ENCODE data around the gene DNAH7. TPM values are rescaled to one million over a fixed set of nuclear protein-coding genes. Genes with fewer than 3 reads are reported as not detected.

DNAH7 gene
- total RNA-seq, 1 donor from 2014 or later = 0.21 TPM

GRCh38 chr2:195848119-195848899 lies 220.3 kb downstream of the DNAH7 start:
- H3K4me1 ChIP-seq = no peaks in the 10 kb centered on the region
- H3K4me3 ChIP-seq = no peak overlapping the region
- no peak overlapping the region for H3K27ac ChIP-seq
- no peak for TF ChIP-seq CTCF (IDR thresholded peaks at IDR 0.05)
- no peaks in the 10 kb centered on the region for H3K9me3 ChIP-seq
- intact Hi-C loops (cut with DNase I) = no loop called here
- no peak for DNase-seq (ENCODE audit: low spot score in 2 of 2)
- H3K27me3 ChIP-seq = no peaks in the 10 kb centered on the region
- no peaks in the 10 kb centered on the region for H3K36me3 ChIP-seq

GRCh38 chr2:195842932-195843331 lies 225.7 kb downstream of the DNAH7 start:
- no peak for TF ChIP-seq CTCF (IDR thresholded peaks at IDR 0.05)
- Histone ChIP-seq H3K4me1 (no peaks in the 10 kb centered on the region), H3K27me3 (no peaks in the 10 kb centered on the region), H3K9me3 (no peaks in the 10 kb centered on the region), H3K4me3 (no peak overlapping the region), H3K27ac (no peak overlapping the region), H3K36me3 (no peaks in the 10 kb centered on the region)
- no peak for DNase-seq (ENCODE audit: low spot score in 2 of 2)
- intact Hi-C loops (cut with DNase I) = no loop called here

GRCh38 chr2:195838002-195838401 lies 230.6 kb downstream of the DNAH7 start:
- H3K27me3 ChIP-seq = no peaks in the 10 kb centered on the region
- intact Hi-C loops (cut with DNase I) = no loop called here

GRCh38 chr2:195836002-195836401 lies 232.6 kb downstream of the DNAH7 start:
- Histone ChIP-seq H3K36me3 (no peaks in the 10 kb centered on the region), H3K27ac (no peak overlapping the region), H3K9me3 (no peaks in the 10 kb centered on the region), H3K27me3 (no peaks in the 10 kb centered on the region), H3K4me3 (no peak overlapping the region), H3K4me1 (no peaks in the 10 kb centered on the region)
- intact Hi-C loops (cut with DNase I) = no loop called here
- no peak for DNase-seq (ENCODE audit: low spot score in 2 of 2)
- TF ChIP-seq CTCF (IDR thresholded peaks at IDR 0.05) = no peak

More at GRCh38 chr2:195838002-195838401, 230.6 kb downstream of the DNAH7 start:
- TF ChIP-seq CTCF (IDR thresholded peaks at IDR 0.05) = no peak
- Histone ChIP-seq H3K9me3 (no peaks in the 10 kb centered on the region), H3K4me3 (no peak overlapping the region), H3K27ac (no peak overlapping the region), H3K4me1 (no peaks in the 10 kb centered on the region), H3K36me3 (no peaks in the 10 kb centered on the region)
- no peak for DNase-seq (ENCODE audit: low spot score in 2 of 2)

- Histone ChIP-seq H3K27ac (no peak overlapping the region), H3K36me3 (no peaks in the 10 kb centered on the region), H3K4me3 (no peak overlapping the region), H3K27me3 (no peaks in the 10 kb centered on the region), H3K9me3 (no peaks in the 10 kb centered on the region), H3K4me1 (no peaks in the 10 kb centered on the region)
- no peak for DNase-seq (ENCODE audit: low spot score in 2 of 2)
- intact Hi-C loops (cut with DNase I) = no loop called here
- TF ChIP-seq CTCF (IDR thresholded peaks at IDR 0.05) = no peak
Observed at GRCh38 chr2:195834836-195835235, 233.8 kb downstream of the DNAH7 start.

Measured in ascending aorta (tissue), 2 donors.